ENCODE data around the gene RASAL1. TPM values are rescaled to one million over a fixed set of nuclear protein-coding genes. Genes with fewer than 3 reads are reported as not detected.

RASAL1 gene
- total RNA-seq, 1 donor from 2014 or later = 0.21 TPM

GRCh38 chr12:113181975-113182374 lies 46.4 kb upstream of the RASAL1 start:
- peaks cover 11% of the 10 kb centered on the region for H3K4me1 Mint-ChIP-seq (ENCODE audit: unreplicated experiment)
- peaks cover 26% of the 10 kb centered on the region for H3K36me3 Mint-ChIP-seq (ENCODE audit: low read depth, unreplicated experiment)
- no peak overlapping the region for H3K4me3 Mint-ChIP-seq (ENCODE audit: unreplicated experiment)

GRCh38 chr12:113180333-113180732 lies 44.8 kb upstream of the RASAL1 start:
- TF ChIP-seq CTCF (IDR thresholded peaks at IDR 0.05; ENCODE audit: unreplicated experiment) = no peak
- Mint-ChIP-seq H3K4me3 (ENCODE audit: unreplicated experiment) (no peak overlapping the region), H3K9me3 (ENCODE audit: unreplicated experiment) (no peaks in the 10 kb centered on the region), H3K4me1 (ENCODE audit: unreplicated experiment) (peaks cover 3% of the 10 kb centered on the region), H3K36me3 (ENCODE audit: low read depth, unreplicated experiment) (peaks cover 24% of the 10 kb centered on the region), H3K27ac (ENCODE audit: unreplicated experiment) (peak overlapping the region; percentile 74), H3K27me3 (ENCODE audit: unreplicated experiment) (peaks cover 5% of the 10 kb centered on the region)
- no peak for DNase-seq (ENCODE audit: low spot score)

More at GRCh38 chr12:113181975-113182374, 46.4 kb upstream of the RASAL1 start:
- TF ChIP-seq CTCF (IDR thresholded peaks at IDR 0.05; ENCODE audit: unreplicated experiment) = no peak
- Mint-ChIP-seq H3K9me3 (ENCODE audit: unreplicated experiment) (no peaks in the 10 kb centered on the region), H3K27me3 (ENCODE audit: unreplicated experiment) (peaks cover 5% of the 10 kb centered on the region), H3K27ac (ENCODE audit: unreplicated experiment) (no peak overlapping the region)
- DNase-seq (ENCODE audit: low spot score) = no peak

- no peaks in the 10 kb centered on the region for H3K4me1 Mint-ChIP-seq (ENCODE audit: unreplicated experiment)
- peaks cover 5% of the 10 kb centered on the region for H3K27me3 Mint-ChIP-seq (ENCODE audit: unreplicated experiment)
- H3K27ac Mint-ChIP-seq (ENCODE audit: unreplicated experiment) = no peak overlapping the region
- H3K4me3 Mint-ChIP-seq (ENCODE audit: unreplicated experiment) = no peak overlapping the region
- no peak for TF ChIP-seq CTCF (IDR thresholded peaks at IDR 0.05; ENCODE audit: unreplicated experiment)
- no peaks in the 10 kb centered on the region for H3K9me3 Mint-ChIP-seq (ENCODE audit: unreplicated experiment)
- no peak for DNase-seq (ENCODE audit: low spot score)
- peaks cover 27% of the 10 kb centered on the region for H3K36me3 Mint-ChIP-seq (ENCODE audit: low read depth, unreplicated experiment)
Measured at GRCh38 chr12:113179023-113179422, 43.5 kb upstream of the RASAL1 start.

- no peak overlapping the region for H3K4me3 Mint-ChIP-seq (ENCODE audit: unreplicated experiment)
- no peak overlapping the region for H3K27ac Mint-ChIP-seq (ENCODE audit: unreplicated experiment)
- H3K27me3 Mint-ChIP-seq (ENCODE audit: unreplicated experiment) = peaks cover 3% of the 10 kb centered on the region
- peaks cover 47% of the 10 kb centered on the region for H3K36me3 Mint-ChIP-seq (ENCODE audit: low read depth, unreplicated experiment)
- no peaks in the 10 kb centered on the region for H3K9me3 Mint-ChIP-seq (ENCODE audit: unreplicated experiment)
- H3K4me1 Mint-ChIP-seq (ENCODE audit: unreplicated experiment) = no peaks in the 10 kb centered on the region
- peak; percentile 87 for DNase-seq (ENCODE audit: low spot score)
- TF ChIP-seq CTCF (IDR thresholded peaks at IDR 0.05; ENCODE audit: unreplicated experiment) = peak; percentile 98
Measured at GRCh38 chr12:113174461-113175384, 39.2 kb upstream of the RASAL1 start.

GRCh38 chr12:113173081-113173698 lies 37.6 kb upstream of the RASAL1 start:
- DNase-seq (ENCODE audit: low spot score) = no peak
- H3K36me3 Mint-ChIP-seq (ENCODE audit: low read depth, unreplicated experiment) = peaks cover 45% of the 10 kb centered on the region

More at GRCh38 chr12:113173081-113173698, 37.6 kb upstream of the RASAL1 start:
- no peak for TF ChIP-seq CTCF (IDR thresholded peaks at IDR 0.05; ENCODE audit: unreplicated experiment)
- Mint-ChIP-seq H3K4me1 (ENCODE audit: unreplicated experiment) (no peaks in the 10 kb centered on the region), H3K27ac (ENCODE audit: unreplicated experiment) (no peak overlapping the region), H3K9me3 (ENCODE audit: unreplicated experiment) (no peaks in the 10 kb centered on the region), H3K4me3 (ENCODE audit: unreplicated experiment) (no peak overlapping the region), H3K27me3 (ENCODE audit: unreplicated experiment) (peaks cover 3% of the 10 kb centered on the region)

Measured in endothelial cell (in vitro differentiated cells).